Brain microvascular endothelial cell (primary cell): ENCODE data around the gene MAP3K5.

Source experiments
- DNase-seq: peaks from one replicate; pipeline ENCODE4 v3.0.0-alpha.2; 2020
- H3K27ac ChIP-seq: fragments of 250-450 bp; sonication (Bioruptor Pico); 2 replicates; pipeline ENCODE4 v1.5.1; 2020; ENCODE audit warnings: mild to moderate bottlenecking, moderate library complexity
- H3K27me3 ChIP-seq: fragments of 250-450 bp; sonication (Bioruptor Pico); replicated peaks from 2 replicates; pipeline ENCODE4 v1.5.1; 2020; ENCODE audit warnings: mild to moderate bottlenecking
- H3K36me3 ChIP-seq: fragments of 250-450 bp; sonication (Bioruptor Pico); replicated peaks from 2 replicates; pipeline ENCODE4 v1.5.1; 2020; ENCODE audit warnings: mild to moderate bottlenecking
- H3K4me3 ChIP-seq: 2 replicates; pipeline ENCODE4 v1.5.1; 2011; ENCODE audit warnings: low read depth, mild to moderate bottlenecking, control low read depth, low read length, moderate library complexity
- CTCF ChIP-seq: IDR thresholded peaks from 2 replicates; pipeline ENCODE4 v1.5.1; 2011; ENCODE audit warnings: low read depth, mild to moderate bottlenecking, moderate library complexity, low read length, control low read depth, inconsistent platforms; ENCODE audit errors: missing control alignments
- in situ Hi-C: cut with HindIII; loops from 2 replicates; pipeline ENCODE4 v1.10.0; 2017; ENCODE audit warnings: low sequenced_read_pairs, low pct_ligation_motif_present

Gene MAP3K5

GRCh38 chr6:136684466-136684865 lies 107.8 kb downstream of the MAP3K5 start:
- Histone ChIP-seq H3K36me3 (no peaks in the 10 kb centered on the region), H3K27ac (no peak overlapping the region), H3K27me3 (no peaks in the 10 kb centered on the region), H3K4me3 (no peak overlapping the region)
- in situ Hi-C loops: no loop called here
- no peak for DNase-seq
- no peak for TF ChIP-seq CTCF

- in situ Hi-C loops: no loop called here
- no peak for DNase-seq
These were observed 108.9 kb downstream of the MAP3K5 start for GRCh38 chr6:136683209-136683941.

GRCh38 chr6:136682292-136682691 lies 110.0 kb downstream of the MAP3K5 start:
- in situ Hi-C loops: no loop called here
- TF ChIP-seq CTCF: no peak
- no peaks in the 10 kb centered on the region for H3K27me3 ChIP-seq
- H3K36me3 ChIP-seq: no peaks in the 10 kb centered on the region
- H3K27ac ChIP-seq: no peak overlapping the region
- no peak overlapping the region for H3K4me3 ChIP-seq
- DNase-seq: no peak

More at GRCh38 chr6:136683209-136683941, 108.9 kb downstream of the MAP3K5 start:
- no peak overlapping the region for H3K4me3 ChIP-seq
- no peaks in the 10 kb centered on the region for H3K27me3 ChIP-seq
- no peak overlapping the region for H3K27ac ChIP-seq
- no peak for TF ChIP-seq CTCF
- no peaks in the 10 kb centered on the region for H3K36me3 ChIP-seq

- Histone ChIP-seq H3K36me3 (no peaks in the 10 kb centered on the region), H3K27me3 (no peaks in the 10 kb centered on the region)
- no peak for DNase-seq
These were observed 114.5 kb downstream of the MAP3K5 start for GRCh38 chr6:136677822-136678221.

GRCh38 chr6:136677344-136677743 lies 114.9 kb downstream of the MAP3K5 start:
- no peaks in the 10 kb centered on the region for H3K27me3 ChIP-seq
- no peak overlapping the region for H3K27ac ChIP-seq
- no peak for TF ChIP-seq CTCF
- in situ Hi-C loops: no loop called here
- DNase-seq: no peak
- H3K36me3 ChIP-seq: no peaks in the 10 kb centered on the region
- no peak overlapping the region for H3K4me3 ChIP-seq

More at GRCh38 chr6:136677822-136678221, 114.5 kb downstream of the MAP3K5 start:
- TF ChIP-seq CTCF: no peak
- Histone ChIP-seq H3K4me3 (no peak overlapping the region), H3K27ac (no peak overlapping the region)
- in situ Hi-C loops: no loop called here

GRCh38 chr6:136676075-136676474 lies 116.2 kb downstream of the MAP3K5 start:
- TF ChIP-seq CTCF: no peak
- Histone ChIP-seq H3K27ac (no peak overlapping the region), H3K36me3 (no peaks in the 10 kb centered on the region), H3K4me3 (no peak overlapping the region), H3K27me3 (no peaks in the 10 kb centered on the region)
- DNase-seq: no peak
- in situ Hi-C loops: no loop called here
